Measurements from ENCODE around the gene CLEC17A. TPM values are rescaled to one million over a fixed set of nuclear protein-coding genes. Genes with fewer than 3 reads are reported as not detected.
"Not testable (repeated sequence)": the region's sequence is repeated elsewhere in the genome, so short reads cannot be mapped to it uniquely, and the experiment has no call there.

CLEC17A gene
- total and polyA plus RNA-seq, 2 donors = 1.2 to 2.3 TPM

- WGBS = 95% methylated on average over 3 of the region's 3 CpGs
- H3K27ac ChIP-seq (ENCODE audit: low read depth in 1 of 2, low read length in 1 of 2) = no peak overlapping the region
- DNase-seq (ENCODE audit: low read depth in 6 of 9, low spot score in 9 of 9) = no peak
- no peaks in the 10 kb centered on the region for H3K36me3 ChIP-seq (ENCODE audit: control insufficient read depth in 2 of 2, insufficient read depth in 2 of 2, low read length in 1 of 2)
- peaks cover 0 to 2% of the 10 kb centered on the region in 2 donors for H3K9me3 ChIP-seq (ENCODE audit: control insufficient read depth in 2 of 2, insufficient read depth in 1 of 2, low read length in 1 of 2)
- H3K4me1 ChIP-seq (ENCODE audit: control insufficient read depth in 2 of 2, insufficient read depth in 2 of 2, low read length in 2 of 2) = no peaks in the 10 kb centered on the region
- H3K27me3 ChIP-seq (ENCODE audit: control insufficient read depth in 2 of 2, insufficient read depth in 1 of 2, low read length in 1 of 2) = no peaks in the 10 kb centered on the region
- H3K4me3 ChIP-seq (ENCODE audit: low read length in 2 of 2) = no peak overlapping the region
These were observed 33.5 kb downstream of the CLEC17A start for GRCh38 chr19:14616407-14616806.

GRCh38 chr19:14619404-14619803 lies 36.5 kb downstream of the CLEC17A start:
- Histone ChIP-seq H3K27me3 (ENCODE audit: control insufficient read depth in 2 of 2, insufficient read depth in 1 of 2, low read length in 1 of 2) (no peaks in the 10 kb centered on the region), H3K4me3 (ENCODE audit: low read length in 2 of 2) (no peak overlapping the region)

GRCh38 chr19:14624491-14624890 lies 41.6 kb downstream of the CLEC17A start:
- DNase-seq (ENCODE audit: low read depth in 6 of 9, low spot score in 9 of 9); H3K27me3 ChIP-seq (ENCODE audit: control insufficient read depth in 2 of 2, insufficient read depth in 1 of 2, low read length in 1 of 2); H3K9me3 ChIP-seq (ENCODE audit: control insufficient read depth in 2 of 2, insufficient read depth in 1 of 2, low read length in 1 of 2); H3K27ac ChIP-seq (ENCODE audit: low read depth in 1 of 2, low read length in 1 of 2); H3K36me3 ChIP-seq (ENCODE audit: control insufficient read depth in 2 of 2, insufficient read depth in 2 of 2, low read length in 1 of 2); H3K4me3 ChIP-seq (ENCODE audit: low read length in 2 of 2); H3K4me1 ChIP-seq (ENCODE audit: control insufficient read depth in 2 of 2, insufficient read depth in 2 of 2, low read length in 2 of 2): not testable (repeated sequence)
- 92% methylated on average over 6 of the region's 6 CpGs for WGBS

More at GRCh38 chr19:14619404-14619803, 36.5 kb downstream of the CLEC17A start:
- Histone ChIP-seq H3K36me3 (ENCODE audit: control insufficient read depth in 2 of 2, insufficient read depth in 2 of 2, low read length in 1 of 2) (no peaks in the 10 kb centered on the region), H3K9me3 (ENCODE audit: control insufficient read depth in 2 of 2, insufficient read depth in 1 of 2, low read length in 1 of 2) (peaks cover 0 to 2% of the 10 kb centered on the region in 2 donors), H3K27ac (ENCODE audit: low read depth in 1 of 2, low read length in 1 of 2) (no peak overlapping the region), H3K4me1 (ENCODE audit: control insufficient read depth in 2 of 2, insufficient read depth in 2 of 2, low read length in 2 of 2) (no peaks in the 10 kb centered on the region)
- no peak for DNase-seq (ENCODE audit: low read depth in 6 of 9, low spot score in 9 of 9)

GRCh38 chr19:14629557-14629956 lies 46.7 kb downstream of the CLEC17A start:
- no peaks in the 10 kb centered on the region for H3K36me3 ChIP-seq (ENCODE audit: control insufficient read depth in 2 of 2, insufficient read depth in 2 of 2, low read length in 1 of 2)
- no peak for DNase-seq (ENCODE audit: low read depth in 6 of 9, low spot score in 9 of 9)
- no peak overlapping the region for H3K27ac ChIP-seq (ENCODE audit: low read depth in 1 of 2, low read length in 1 of 2)
- WGBS = 99% methylated on average over 1 of the region's 1 CpG
- no peak overlapping the region for H3K4me3 ChIP-seq (ENCODE audit: low read length in 2 of 2)
- no peaks in the 10 kb centered on the region for H3K9me3 ChIP-seq (ENCODE audit: control insufficient read depth in 2 of 2, insufficient read depth in 1 of 2, low read length in 1 of 2)
- H3K27me3 ChIP-seq (ENCODE audit: control insufficient read depth in 2 of 2, insufficient read depth in 1 of 2, low read length in 1 of 2) = no peaks in the 10 kb centered on the region
- no peaks in the 10 kb centered on the region for H3K4me1 ChIP-seq (ENCODE audit: control insufficient read depth in 2 of 2, insufficient read depth in 2 of 2, low read length in 2 of 2)

- H3K27me3 ChIP-seq (ENCODE audit: control insufficient read depth in 2 of 2, insufficient read depth in 1 of 2, low read length in 1 of 2) = no peaks in the 10 kb centered on the region
- no peak overlapping the region for H3K4me3 ChIP-seq (ENCODE audit: low read length in 2 of 2)
- H3K9me3 ChIP-seq (ENCODE audit: control insufficient read depth in 2 of 2, insufficient read depth in 1 of 2, low read length in 1 of 2) = peaks cover 0 to 1% of the 10 kb centered on the region in 2 donors
- H3K4me1 ChIP-seq (ENCODE audit: control insufficient read depth in 2 of 2, insufficient read depth in 2 of 2, low read length in 2 of 2) = no peaks in the 10 kb centered on the region
- no peak overlapping the region for H3K27ac ChIP-seq (ENCODE audit: low read depth in 1 of 2, low read length in 1 of 2)
- 36% methylated on average over 1 of the region's 1 CpG for WGBS
- H3K36me3 ChIP-seq (ENCODE audit: control insufficient read depth in 2 of 2, insufficient read depth in 2 of 2, low read length in 1 of 2) = no peaks in the 10 kb centered on the region
- DNase-seq (ENCODE audit: low read depth in 6 of 9, low spot score in 9 of 9) = peak in 4 of 9 donors; percentile 3 to 25 (median 12)
These were observed 49.4 kb downstream of the CLEC17A start for GRCh38 chr19:14632286-14632685.

- DNase-seq (ENCODE audit: low read depth in 6 of 9, low spot score in 9 of 9) = no peak
- WGBS = 89% methylated on average over 4 of the region's 4 CpGs
- H3K36me3 ChIP-seq (ENCODE audit: control insufficient read depth in 2 of 2, insufficient read depth in 2 of 2, low read length in 1 of 2) = no peaks in the 10 kb centered on the region
These were observed 56.8 kb downstream of the CLEC17A start for GRCh38 chr19:14639536-14640277.

GRCh38 chr19:14648506-14648905 lies 65.6 kb downstream of the CLEC17A start:
- no peak for DNase-seq (ENCODE audit: low read depth in 6 of 9, low spot score in 9 of 9)
- 98% methylated on average over 2 of the region's 2 CpGs for WGBS
- no peak overlapping the region for H3K27ac ChIP-seq (ENCODE audit: low read depth in 1 of 2, low read length in 1 of 2)
- no peaks in the 10 kb centered on the region for H3K27me3 ChIP-seq (ENCODE audit: control insufficient read depth in 2 of 2, insufficient read depth in 1 of 2, low read length in 1 of 2)
- H3K4me3 ChIP-seq (ENCODE audit: low read length in 2 of 2) = no peak overlapping the region
- H3K9me3 ChIP-seq (ENCODE audit: control insufficient read depth in 2 of 2, insufficient read depth in 1 of 2, low read length in 1 of 2) = no peaks in the 10 kb centered on the region
- H3K4me1 ChIP-seq (ENCODE audit: control insufficient read depth in 2 of 2, insufficient read depth in 2 of 2, low read length in 2 of 2) = no peaks in the 10 kb centered on the region
- H3K36me3 ChIP-seq (ENCODE audit: control insufficient read depth in 2 of 2, insufficient read depth in 2 of 2, low read length in 1 of 2) = no peaks in the 10 kb centered on the region

More at GRCh38 chr19:14639536-14640277, 56.8 kb downstream of the CLEC17A start:
- Histone ChIP-seq H3K4me3 (ENCODE audit: low read length in 2 of 2) (no peak overlapping the region), H3K27me3 (ENCODE audit: control insufficient read depth in 2 of 2, insufficient read depth in 1 of 2, low read length in 1 of 2) (no peaks in the 10 kb centered on the region), H3K4me1 (ENCODE audit: control insufficient read depth in 2 of 2, insufficient read depth in 2 of 2, low read length in 2 of 2) (no peaks in the 10 kb centered on the region), H3K9me3 (ENCODE audit: control insufficient read depth in 2 of 2, insufficient read depth in 1 of 2, low read length in 1 of 2) (peaks cover 0 to 2% of the 10 kb centered on the region in 2 donors), H3K27ac (ENCODE audit: low read depth in 1 of 2, low read length in 1 of 2) (no peak overlapping the region)

GRCh38 chr19:14649020-14649419 lies 66.1 kb downstream of the CLEC17A start:
- Histone ChIP-seq H3K27me3 (ENCODE audit: control insufficient read depth in 2 of 2, insufficient read depth in 1 of 2, low read length in 1 of 2) (no peaks in the 10 kb centered on the region), H3K4me1 (ENCODE audit: control insufficient read depth in 2 of 2, insufficient read depth in 2 of 2, low read length in 2 of 2) (no peaks in the 10 kb centered on the region), H3K27ac (ENCODE audit: low read depth in 1 of 2, low read length in 1 of 2) (no peak overlapping the region), H3K4me3 (ENCODE audit: low read length in 2 of 2) (no peak overlapping the region), H3K9me3 (ENCODE audit: control insufficient read depth in 2 of 2, insufficient read depth in 1 of 2, low read length in 1 of 2) (no peaks in the 10 kb centered on the region), H3K36me3 (ENCODE audit: control insufficient read depth in 2 of 2, insufficient read depth in 2 of 2, low read length in 1 of 2) (no peaks in the 10 kb centered on the region)
- whole genome bisulfite sequencing = 70% methylated on average over 4 of the region's 4 CpGs
- no peak for DNase-seq (ENCODE audit: low read depth in 6 of 9, low spot score in 9 of 9)

GRCh38 chr19:14650161-14650560 lies 67.3 kb downstream of the CLEC17A start:
- Histone ChIP-seq H3K4me3 (ENCODE audit: low read length in 2 of 2) (no peak overlapping the region), H3K9me3 (ENCODE audit: control insufficient read depth in 2 of 2, insufficient read depth in 1 of 2, low read length in 1 of 2) (no peaks in the 10 kb centered on the region), H3K27ac (ENCODE audit: low read depth in 1 of 2, low read length in 1 of 2) (no peak overlapping the region), H3K27me3 (ENCODE audit: control insufficient read depth in 2 of 2, insufficient read depth in 1 of 2, low read length in 1 of 2) (no peaks in the 10 kb centered on the region), H3K4me1 (ENCODE audit: control insufficient read depth in 2 of 2, insufficient read depth in 2 of 2, low read length in 2 of 2) (no peaks in the 10 kb centered on the region), H3K36me3 (ENCODE audit: control insufficient read depth in 2 of 2, insufficient read depth in 2 of 2, low read length in 1 of 2) (no peaks in the 10 kb centered on the region)
- no peak for DNase-seq (ENCODE audit: low read depth in 6 of 9, low spot score in 9 of 9)
- WGBS = 82% methylated on average over 2 of the region's 2 CpGs
